Prostate gland (tissue), 2 donors: ENCODE results near the gene GPR25. TPM values are rescaled to one million over a fixed set of nuclear protein-coding genes. Genes with fewer than 3 reads are reported as not detected.

Source experiments
- DNase-seq: peaks from one replicate; pipeline ENCODE4 v3.0.0-alpha.2; 2019; ENCODE audit warnings: low spot score
- H3K27ac ChIP-seq, 2 donors: fragments of 200-600 bp; sonication (generic); 2 replicates each; pipeline ENCODE4 v1.5.1; 2017 to 2019
- H3K27me3 ChIP-seq: fragments of 200-600 bp; sonication (generic); replicated peaks from 2 replicates; pipeline ENCODE4 v1.5.1; 2019; ENCODE audit not compliant: insufficient read depth
- H3K36me3 ChIP-seq, 2 donors: fragments of 200-600 bp; sonication (generic); 1 replicate in 1 of 2; 2 replicates in 1 of 2; pipeline versions ENCODE4 v1.5.1 to v1.8.1; 2017 to 2019
- H3K4me1 ChIP-seq: fragments of 200-600 bp; sonication (generic); replicated peaks from 2 replicates; pipeline ENCODE4 v1.5.1; 2019
- H3K4me3 ChIP-seq, 2 donors: fragments of 200-600 bp; sonication (generic); 2 replicates each; pipeline ENCODE4 v1.5.1; 2017 to 2019
- H3K9me3 ChIP-seq: fragments of 200-600 bp; sonication (generic); 2 replicates; pipeline ENCODE4 v1.5.1; 2017
- POLR2A ChIP-seq: fragments of 450-650 bp; IDR thresholded peaks from one replicate; pipeline ENCODE4 v1.6.1; 2016; ENCODE audit warnings: antibody characterized with exemption, mild to moderate bottlenecking
- POLR2AphosphoS5 ChIP-seq: sonication (generic); formaldehyde crosslinking; IDR thresholded peaks from one replicate; pipeline ENCODE4 v1.6.1; 2017; ENCODE audit warnings: antibody characterized with exemption
- WGBS: methylation state at CpG from one replicate; pipeline ENCODE4 v1.1.5; 2018; 5-methylcytosine and 5-hydroxymethylcytosine counted together
- intact Hi-C: fragments of 100-400 bp; cut with DNase I; formaldehyde crosslinking; loops from one replicate; pipeline ENCODE4 v1.14.2; 2022
- total RNA-seq, 2 donors: library from RNA; depleted of rRNA; stranded (reverse); fragments of >200 nt; gene quantifications; one replicate each; pipeline ENCODE4 v1.1.0, GENCODE V29; 2016
- TF ChIP-seq, protein P1 (sequence below), 4 experiments: fragments of 200-600 bp in 2 of 4; fragments of 450-650 bp in 2 of 4; sonication (generic) in 2 of 4; IDR thresholded peaks; 1 replicate in 3 of 4; 2 replicates in 1 of 4; pipeline ENCODE4 v1.5.1; 2016 to 2019; ENCODE audit warnings: antibody characterized with exemption in 4 of 4, mild to moderate bottlenecking in 2 of 4, moderate library complexity in 2 of 4

The GPR25 gene
- total RNA-seq, 2 donors from 2014 or later: 1.2 TPM; not detected in 1

DNA sequence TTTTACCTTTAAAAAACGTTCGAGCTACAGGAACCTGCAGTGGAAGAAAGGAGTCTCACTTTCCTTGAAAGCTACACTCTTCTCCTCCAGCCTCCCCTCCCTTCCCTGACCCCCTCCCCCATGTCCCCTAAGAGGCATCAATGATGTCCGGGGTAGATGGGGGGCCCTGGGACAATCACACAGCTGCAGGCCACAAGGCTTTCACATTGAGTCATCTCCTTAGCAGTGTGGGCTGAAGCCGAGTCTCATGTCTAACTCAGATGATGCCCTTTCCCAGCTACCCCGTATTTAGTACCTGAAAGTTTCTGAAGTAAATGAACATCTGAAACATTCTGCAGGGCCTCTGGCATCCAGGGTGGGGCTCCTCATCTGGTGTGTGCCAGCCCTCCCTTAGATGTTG is 6.3 kb upstream of the GPR25 start:
- Histone ChIP-seq H3K9me3 (no peaks in the 10 kb centered on the region), H3K4me3 (no peak overlapping the region), H3K27me3 (no peaks in the 10 kb centered on the region), H3K4me1 (no peaks in the 10 kb centered on the region), H3K36me3 (no peaks in the 10 kb centered on the region), H3K27ac (no peak overlapping the region)
- intact Hi-C loops: no loop called here
- TF ChIP-seq, protein P1, sequence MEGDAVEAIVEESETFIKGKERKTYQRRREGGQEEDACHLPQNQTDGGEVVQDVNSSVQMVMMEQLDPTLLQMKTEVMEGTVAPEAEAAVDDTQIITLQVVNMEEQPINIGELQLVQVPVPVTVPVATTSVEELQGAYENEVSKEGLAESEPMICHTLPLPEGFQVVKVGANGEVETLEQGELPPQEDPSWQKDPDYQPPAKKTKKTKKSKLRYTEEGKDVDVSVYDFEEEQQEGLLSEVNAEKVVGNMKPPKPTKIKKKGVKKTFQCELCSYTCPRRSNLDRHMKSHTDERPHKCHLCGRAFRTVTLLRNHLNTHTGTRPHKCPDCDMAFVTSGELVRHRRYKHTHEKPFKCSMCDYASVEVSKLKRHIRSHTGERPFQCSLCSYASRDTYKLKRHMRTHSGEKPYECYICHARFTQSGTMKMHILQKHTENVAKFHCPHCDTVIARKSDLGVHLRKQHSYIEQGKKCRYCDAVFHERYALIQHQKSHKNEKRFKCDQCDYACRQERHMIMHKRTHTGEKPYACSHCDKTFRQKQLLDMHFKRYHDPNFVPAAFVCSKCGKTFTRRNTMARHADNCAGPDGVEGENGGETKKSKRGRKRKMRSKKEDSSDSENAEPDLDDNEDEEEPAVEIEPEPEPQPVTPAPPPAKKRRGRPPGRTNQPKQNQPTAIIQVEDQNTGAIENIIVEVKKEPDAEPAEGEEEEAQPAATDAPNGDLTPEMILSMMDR (IDR thresholded peaks at IDR 0.05): no peak
- TF ChIP-seq POLR2AphosphoS5 (no peak), POLR2A (no peak)
- WGBS: 33% methylated on average over 5 of the region's 5 CpGs
- no peak for DNase-seq

DNA sequence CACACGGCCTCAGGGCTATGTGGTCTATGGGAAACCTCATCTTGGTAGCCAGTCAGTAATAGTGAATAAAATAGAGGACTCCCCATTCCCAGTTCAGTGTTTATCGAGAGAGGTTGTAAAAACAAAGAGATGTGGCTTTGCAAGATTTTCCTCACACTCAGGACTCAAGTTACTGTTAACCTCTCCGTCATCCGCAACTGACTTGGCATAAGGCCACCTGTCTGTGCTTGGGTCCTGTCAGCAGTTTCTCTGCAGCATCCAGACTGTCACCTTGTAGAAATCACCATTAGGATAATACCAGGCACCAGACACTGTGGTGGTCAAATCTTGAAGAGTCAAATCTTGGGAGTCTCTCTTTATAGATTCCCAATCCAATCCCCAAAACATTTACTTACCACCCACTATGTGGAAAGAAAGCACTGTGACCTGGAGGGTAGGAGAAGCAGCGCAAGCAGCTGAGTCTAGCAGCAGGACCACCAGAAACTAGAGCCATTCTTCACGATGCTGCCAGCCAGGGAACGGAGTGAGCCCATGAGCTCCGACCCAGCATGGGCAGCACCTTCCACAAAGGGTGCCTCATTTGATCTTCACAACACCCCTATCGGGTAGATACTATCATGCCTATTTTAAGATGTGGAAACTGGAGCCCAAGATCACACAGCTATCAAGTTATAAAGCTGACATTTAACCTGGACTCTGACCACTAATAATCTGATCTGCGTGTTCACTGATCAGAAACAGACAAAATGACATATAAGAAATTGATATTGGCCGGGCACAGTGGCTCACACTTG is 5.6 kb upstream of the GPR25 start:
- WGBS: 47% methylated on average over 11 of the region's 11 CpGs
- H3K36me3 ChIP-seq: no peaks in the 10 kb centered on the region
- no peak overlapping the region for H3K27ac ChIP-seq
- no peaks in the 10 kb centered on the region for H3K4me1 ChIP-seq
- TF ChIP-seq POLR2AphosphoS5 (no peak), POLR2A (no peak)
- TF ChIP-seq, protein P1 (IDR thresholded peaks at IDR 0.05): no peak
- intact Hi-C loops: no loop called here
- DNase-seq: no peak
- H3K4me3 ChIP-seq: no peak overlapping the region
- H3K27me3 ChIP-seq: peaks cover 2% of the 10 kb centered on the region
- no peaks in the 10 kb centered on the region for H3K9me3 ChIP-seq

DNA sequence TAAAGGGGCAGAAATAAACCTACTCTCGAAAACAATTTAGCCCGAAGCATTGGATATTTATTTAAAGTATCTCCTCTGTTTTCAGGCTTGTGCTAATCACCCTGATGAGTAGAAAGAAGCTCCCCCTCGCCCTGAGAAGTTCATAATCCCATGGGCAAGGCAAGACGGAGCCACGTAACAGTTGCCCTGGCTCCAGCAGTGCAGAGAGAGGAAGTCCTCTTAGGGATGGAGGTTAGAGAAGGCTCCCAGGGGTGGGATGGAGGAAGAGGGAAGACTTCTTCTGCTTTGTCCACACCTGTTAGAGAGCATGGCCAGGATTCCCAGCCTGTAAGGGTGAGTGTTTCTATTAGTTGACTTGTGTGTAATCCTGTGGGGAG is 3.4 kb upstream of the GPR25 start:
- intact Hi-C loops: no loop called here
- H3K4me3 ChIP-seq: no peak overlapping the region
- 89% methylated on average over 5 of the region's 5 CpGs for WGBS
- DNase-seq: no peak
- TF ChIP-seq, protein P1 (IDR thresholded peaks at IDR 0.05): no peak
- TF ChIP-seq POLR2A (no peak), POLR2AphosphoS5 (no peak)
- no peaks in the 10 kb centered on the region for H3K9me3 ChIP-seq
- H3K36me3 ChIP-seq: no peaks in the 10 kb centered on the region
- no peak overlapping the region for H3K27ac ChIP-seq
- peaks cover 5% of the 10 kb centered on the region for H3K4me1 ChIP-seq
- peaks cover 11% of the 10 kb centered on the region for H3K27me3 ChIP-seq

DNA sequence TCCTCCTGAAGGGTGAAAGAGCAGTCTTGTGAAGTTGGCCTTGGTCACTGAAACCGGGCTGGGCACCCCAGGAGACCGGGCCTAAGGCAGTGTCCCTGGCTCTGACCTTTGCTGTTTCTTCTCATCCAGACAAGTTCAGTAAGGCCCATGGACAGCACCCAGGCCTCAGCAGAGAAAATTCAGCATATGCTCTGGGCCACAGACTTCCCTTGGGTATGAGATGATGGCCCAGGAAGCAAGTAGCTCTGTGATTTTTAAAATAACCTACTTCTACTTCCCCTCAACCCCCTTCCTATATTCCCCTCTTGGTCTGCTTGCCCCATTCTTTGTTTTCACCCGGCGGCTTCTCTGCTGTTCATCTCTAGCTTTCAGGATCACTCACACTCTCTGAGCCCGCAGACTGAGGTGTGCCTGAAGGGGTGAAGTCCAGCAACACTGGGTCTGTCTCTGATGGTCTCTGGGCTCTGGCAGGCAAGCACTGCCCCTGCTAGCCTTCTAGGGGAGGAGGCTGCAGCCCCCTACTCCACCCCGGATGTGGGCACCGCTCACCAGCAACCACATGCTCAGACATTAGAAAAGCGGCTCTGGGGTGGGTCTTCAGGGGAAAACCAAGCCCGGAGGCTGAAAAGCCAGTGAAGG is 2.9 kb upstream of the GPR25 start:
- 91% methylated on average over 9 of the region's 9 CpGs for WGBS
- Histone ChIP-seq H3K27me3 (peaks cover 11% of the 10 kb centered on the region), H3K9me3 (no peaks in the 10 kb centered on the region), H3K4me3 (no peak overlapping the region), H3K27ac (no peak overlapping the region), H3K4me1 (peaks cover 5% of the 10 kb centered on the region), H3K36me3 (no peaks in the 10 kb centered on the region)
- TF ChIP-seq POLR2AphosphoS5: no peak
- TF ChIP-seq, protein P1 (IDR thresholded peaks at IDR 0.05): no peak
- no peak for TF ChIP-seq POLR2A
- DNase-seq: no peak
- intact Hi-C loops: no loop called here
